Caco-2 (cell line): ENCODE data around the gene PINK1. TPM values are rescaled to one million over a fixed set of nuclear protein-coding genes. Genes with fewer than 3 reads are reported as not detected.

ENCODE experiments used
- BruUV-seq: library from RNA; stranded (reverse); fragments of 400-500 nt; replicated peaks from 2 replicates; lab custom pipeline; 2021; lab: Mats Ljungman, UMichigan
- CTCF ChIA-PET: fragments of 300-600 bp; sonication (Branson Sonifier 250); formaldehyde crosslinking; loops from one replicate; lab custom pipeline; 2022; ENCODE audit warnings: antibody characterized with exemption; lab: Charles Lee
- POLR2A ChIA-PET: fragments of 300-600 bp; sonication (Branson Sonifier 250); formaldehyde crosslinking; loops from one replicate; lab custom pipeline; 2022; ENCODE audit warnings: antibody characterized with exemption; lab: Charles Lee
- DNase-seq, 2 experiments: peaks; one replicate each; pipeline versions ENCODE4 v3.0.0 to v3.0.0-alpha.2; 2020 to 2022
- H3K27me3 ChIP-seq: replicated peaks from 2 replicates; pipeline ENCODE4 v1.6.0; 2011; ENCODE audit warnings: low read length; ENCODE audit not compliant: control insufficient read depth, insufficient read depth
- H3K36me3 ChIP-seq: 2 replicates; pipeline ENCODE4 v1.5.1; 2011; ENCODE audit warnings: low read length; ENCODE audit not compliant: control insufficient read depth, insufficient read depth
- H3K4me1 ChIP-seq: fragments of 250-450 bp; sonication (Bioruptor Pico); 2 replicates; pipeline ENCODE4 v1.5.1; 2020; ENCODE audit warnings: mild to moderate bottlenecking
- H3K4me3 ChIP-seq: 2 replicates; pipeline ENCODE4 v1.5.1; 2011; ENCODE audit warnings: low read depth, mild to moderate bottlenecking, control low read depth, low read length
- H3K9me3 ChIP-seq: fragments of 250-450 bp; sonication (Bioruptor Pico); 2 replicates; pipeline ENCODE4 v1.5.1; 2020; ENCODE audit warnings: mild to moderate bottlenecking, moderate library complexity
- H3K27ac Mint-ChIP-seq: one replicate; pipeline ENCODE4 v1.8.0; 2022; ENCODE audit warnings: mixed read lengths; ENCODE audit not compliant: unreplicated experiment
- H3K27me3 Mint-ChIP-seq: one replicate; pipeline ENCODE4 v1.8.0; 2022; ENCODE audit warnings: mixed read lengths; ENCODE audit not compliant: insufficient read depth, unreplicated experiment
- H3K36me3 Mint-ChIP-seq: one replicate; pipeline ENCODE4 v1.8.0; 2022; ENCODE audit warnings: mild to moderate bottlenecking, mixed read lengths; ENCODE audit not compliant: insufficient read depth, unreplicated experiment
- H3K4me1 Mint-ChIP-seq: one replicate; pipeline ENCODE4 v1.8.0; 2022; ENCODE audit warnings: low read depth, mixed read lengths; ENCODE audit not compliant: unreplicated experiment
- H3K4me3 Mint-ChIP-seq: one replicate; pipeline ENCODE4 v1.8.0; 2022; ENCODE audit warnings: mild to moderate bottlenecking, moderate library complexity, mixed read lengths; ENCODE audit not compliant: unreplicated experiment
- H3K9me3 Mint-ChIP-seq: one replicate; pipeline ENCODE4 v1.8.0; 2022; ENCODE audit warnings: mixed read lengths; ENCODE audit not compliant: unreplicated experiment
- CTCF ChIP-seq, 2 experiments: fragments of 200-600 bp in 1 of 2; IDR thresholded peaks; 1 replicate in 1 of 2; 2 replicates in 1 of 2; pipeline versions ENCODE4 v1.5.1 to v1.8.0; 2011 to 2022; ENCODE audit warnings: antibody characterized with exemption in 1 of 2, control low read depth in 1 of 2, inconsistent platforms in 1 of 2, low read depth in 1 of 2, low read length in 1 of 2, mild to moderate bottlenecking in 1 of 2, moderate library complexity in 1 of 2; ENCODE audit not compliant: insufficient read depth in 1 of 2, severe bottlenecking in 1 of 2, unreplicated experiment in 1 of 2
- intact Hi-C: fragments of 100-400 bp; cut with micrococcal nuclease; formaldehyde crosslinking; loops from one replicate; pipeline ENCODE4 v1.10.0; 2022; ENCODE audit not compliant: unreplicated experiment
- total RNA-seq: library from RNA; stranded (reverse); gene quantifications from 2 replicates; pipeline ENCODE4 v1.2.3, GENCODE V29; 2022

The PINK1 gene
- total RNA-seq, 1 experiment from 2014 or later = 23.2 TPM

- Histone ChIP-seq H3K36me3 (no peaks in the 10 kb centered on the region), H3K9me3 (no peaks in the 10 kb centered on the region), H3K4me1 (no peaks in the 10 kb centered on the region), H3K4me3 (no peak overlapping the region), H3K27me3 (no peaks in the 10 kb centered on the region)
- H3K4me3 Mint-ChIP-seq = no peak overlapping the region
- no peak for TF ChIP-seq CTCF (IDR thresholded peaks at IDR 0.05; ENCODE audit: insufficient read depth in 1 of 2, low read depth in 1 of 2, low read length in 1 of 2, severe bottlenecking in 1 of 2, unreplicated experiment in 1 of 2)
- intact Hi-C loops = no loop called here
- H3K9me3 Mint-ChIP-seq = no peaks in the 10 kb centered on the region
- no peak for DNase-seq
- H3K4me1 Mint-ChIP-seq = no peaks in the 10 kb centered on the region
- H3K27me3 Mint-ChIP-seq = no peaks in the 10 kb centered on the region
- ChIA-PET CTCF (interaction anchor here (0.6 kb wide), 1 partner anchor 14 kb away, joined by 4 read pairs; no protein-coding TSS in a partner anchor), POLR2A (no interaction called here)
- H3K27ac Mint-ChIP-seq = no peak overlapping the region
- no TSS peak for BruUV-seq
- no peaks in the 10 kb centered on the region for H3K36me3 Mint-ChIP-seq
Measured at GRCh38 chr1:20682571-20683236, 49.4 kb downstream of the PINK1 start.

GRCh38 chr1:20683614-20684013 lies 50.4 kb downstream of the PINK1 start:
- BruUV-seq = no TSS peak
- no peaks in the 10 kb centered on the region for H3K27me3 ChIP-seq
- intact Hi-C loops = no loop called here

GRCh38 chr1:20684050-20684620 lies 50.9 kb downstream of the PINK1 start:
- no peak overlapping the region for H3K4me3 Mint-ChIP-seq
- no peak overlapping the region for H3K4me3 ChIP-seq
- no peaks in the 10 kb centered on the region for H3K27me3 Mint-ChIP-seq
- H3K36me3 Mint-ChIP-seq = no peaks in the 10 kb centered on the region
- TF ChIP-seq CTCF (IDR thresholded peaks at IDR 0.05; ENCODE audit: insufficient read depth in 1 of 2, low read depth in 1 of 2, low read length in 1 of 2, severe bottlenecking in 1 of 2, unreplicated experiment in 1 of 2) = no peak
- DNase-seq = no peak
- H3K36me3 ChIP-seq = no peaks in the 10 kb centered on the region
- no peaks in the 10 kb centered on the region for H3K4me1 Mint-ChIP-seq
- POLR2A ChIA-PET = no interaction called here
- no TSS peak for BruUV-seq
- no peaks in the 10 kb centered on the region for H3K27me3 ChIP-seq
- no peaks in the 10 kb centered on the region for H3K4me1 ChIP-seq
- intact Hi-C loops = no loop called here
- CTCF ChIA-PET = no interaction called here
- H3K9me3 ChIP-seq = no peaks in the 10 kb centered on the region
- no peak overlapping the region for H3K27ac Mint-ChIP-seq
- H3K9me3 Mint-ChIP-seq = no peaks in the 10 kb centered on the region

More at GRCh38 chr1:20683614-20684013, 50.4 kb downstream of the PINK1 start:
- Mint-ChIP-seq H3K27me3 (no peaks in the 10 kb centered on the region), H3K27ac (no peak overlapping the region), H3K9me3 (no peaks in the 10 kb centered on the region), H3K4me3 (no peak overlapping the region), H3K36me3 (no peaks in the 10 kb centered on the region), H3K4me1 (no peaks in the 10 kb centered on the region)
- TF ChIP-seq CTCF (IDR thresholded peaks at IDR 0.05; ENCODE audit: insufficient read depth in 1 of 2, low read depth in 1 of 2, low read length in 1 of 2, severe bottlenecking in 1 of 2, unreplicated experiment in 1 of 2) = no peak
- H3K4me3 ChIP-seq = no peak overlapping the region
- ChIA-PET CTCF (no interaction called here), POLR2A (no interaction called here)
- DNase-seq = no peak
- no peaks in the 10 kb centered on the region for H3K9me3 ChIP-seq
- no peaks in the 10 kb centered on the region for H3K36me3 ChIP-seq
- H3K4me1 ChIP-seq = no peaks in the 10 kb centered on the region
